AG04449 (cell line): ENCODE results near the gene GLRA1.

Source experiments
- CTCF ChIA-PET: fragments of 350-600 bp; formaldehyde crosslinking; extraction: SDS; loops from one replicate; lab custom pipeline; 2021; ENCODE audit warnings: antibody characterized with exemption; lab: Yijun Ruan, JAX
- POLR2A ChIA-PET: fragments of 400-600, 350-600 bp; formaldehyde crosslinking; extraction: SDS; loops from one replicate; lab custom pipeline; 2020; ENCODE audit warnings: antibody characterized with exemption, inconsistent platforms; lab: Yijun Ruan, JAX
- DNase-seq: peaks from one replicate; pipeline ENCODE4 v3.0.0-alpha.2; 2010; ENCODE audit warnings: low read depth, low spot score
- H3K4me3 ChIP-seq: 2 replicates; pipeline ENCODE4 v1.5.1; 2011; ENCODE audit warnings: low read depth, mild to moderate bottlenecking, control low read depth, low read length
- TF ChIP-seq, protein P1 (sequence below): IDR thresholded peaks from one replicate; pipeline ENCODE4 v1.5.1; 2011; ENCODE audit warnings: mild to moderate bottlenecking, moderate library complexity, low read length, control low read depth, inconsistent platforms; ENCODE audit not compliant: insufficient read depth; ENCODE audit errors: missing control alignments

GLRA1 gene

GRCh38 chr5:151808451-151809169, 116.0 kb downstream of the GLRA1 start:
- TF ChIP-seq, protein P1, sequence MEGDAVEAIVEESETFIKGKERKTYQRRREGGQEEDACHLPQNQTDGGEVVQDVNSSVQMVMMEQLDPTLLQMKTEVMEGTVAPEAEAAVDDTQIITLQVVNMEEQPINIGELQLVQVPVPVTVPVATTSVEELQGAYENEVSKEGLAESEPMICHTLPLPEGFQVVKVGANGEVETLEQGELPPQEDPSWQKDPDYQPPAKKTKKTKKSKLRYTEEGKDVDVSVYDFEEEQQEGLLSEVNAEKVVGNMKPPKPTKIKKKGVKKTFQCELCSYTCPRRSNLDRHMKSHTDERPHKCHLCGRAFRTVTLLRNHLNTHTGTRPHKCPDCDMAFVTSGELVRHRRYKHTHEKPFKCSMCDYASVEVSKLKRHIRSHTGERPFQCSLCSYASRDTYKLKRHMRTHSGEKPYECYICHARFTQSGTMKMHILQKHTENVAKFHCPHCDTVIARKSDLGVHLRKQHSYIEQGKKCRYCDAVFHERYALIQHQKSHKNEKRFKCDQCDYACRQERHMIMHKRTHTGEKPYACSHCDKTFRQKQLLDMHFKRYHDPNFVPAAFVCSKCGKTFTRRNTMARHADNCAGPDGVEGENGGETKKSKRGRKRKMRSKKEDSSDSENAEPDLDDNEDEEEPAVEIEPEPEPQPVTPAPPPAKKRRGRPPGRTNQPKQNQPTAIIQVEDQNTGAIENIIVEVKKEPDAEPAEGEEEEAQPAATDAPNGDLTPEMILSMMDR = no peak
- ChIA-PET POLR2A (no interaction called here), CTCF (no interaction called here)
- H3K4me3 ChIP-seq = no peak overlapping the region
- DNase-seq = no peak

GRCh38 chr5:151805414-151806223, 119.0 kb downstream of the GLRA1 start:
- H3K4me3 ChIP-seq = no peak overlapping the region
- DNase-seq = peak; percentile 45
- POLR2A ChIA-PET = interaction anchor here (1.4 kb wide), 1 partner anchor 34 kb away, joined by 6 read pairs; the partner anchor contains the start of gene G3BP1
- CTCF ChIA-PET = interaction anchor here (0.8 kb wide), 1 partner anchor 18 kb away, joined by 4 read pairs; no protein-coding TSS in a partner anchor
- TF ChIP-seq, protein P1 = no peak

DNA sequence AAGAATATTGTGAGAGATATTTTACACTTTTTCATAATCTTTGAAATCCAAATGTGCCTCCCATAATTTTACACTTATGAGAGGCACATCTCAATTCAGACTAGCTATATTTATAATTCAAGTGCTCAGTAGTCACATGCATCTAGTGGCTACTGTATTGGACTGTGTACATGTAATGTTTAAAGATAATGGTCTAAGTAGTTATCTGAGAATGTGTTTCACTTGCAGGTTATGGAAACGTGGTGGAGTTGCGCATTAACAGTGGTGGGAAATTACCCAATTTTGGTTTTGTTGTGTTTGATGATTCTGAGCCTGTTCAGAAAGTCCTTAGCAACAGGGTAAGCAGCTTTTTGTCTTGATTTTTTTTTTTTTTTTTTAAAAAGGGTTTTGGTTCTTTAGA, 124.1 kb downstream of the GLRA1 start:
- ChIA-PET CTCF (interaction anchor here (1.3 kb wide), 1 partner anchor 342 kb away, joined by 7 read pairs; no protein-coding TSS in a partner anchor), POLR2A (no interaction called here)
- no peak for DNase-seq
- TF ChIP-seq, protein P1 = no peak
- H3K4me3 ChIP-seq = no peak overlapping the region

DNA sequence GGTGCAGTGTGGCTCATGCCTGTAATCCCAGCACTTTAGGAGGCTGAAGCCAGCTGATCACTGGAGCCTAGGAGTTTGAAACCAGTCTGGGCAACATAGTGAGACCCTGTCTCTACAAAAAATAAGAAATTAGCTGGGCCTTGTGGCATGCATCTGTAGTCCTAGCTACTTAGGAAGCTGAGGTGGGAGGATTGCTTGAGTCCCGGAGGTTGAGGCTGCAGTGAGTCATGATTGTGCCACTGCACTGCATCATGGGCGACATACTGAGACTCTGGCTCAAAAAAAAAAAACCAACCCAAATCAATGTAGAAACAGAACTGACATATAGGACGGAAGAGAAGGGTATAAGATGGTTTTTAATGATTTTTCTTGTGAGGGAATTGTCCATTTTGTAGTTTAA, 125.2 kb downstream of the GLRA1 start:
- ChIA-PET POLR2A (no interaction called here), CTCF (interaction anchor here (1.2 to 1.6 kb wide), 3 partner anchors 11 to 344 kb away, joined by 3 to 7 read pairs (median 4); no protein-coding TSS in a partner anchor)
- no peak overlapping the region for H3K4me3 ChIP-seq
- TF ChIP-seq, protein P1 = no peak
- DNase-seq = no peak

GRCh38 chr5:151798674-151799073, 126.0 kb downstream of the GLRA1 start:
- ChIA-PET POLR2A (no interaction called here), CTCF (interaction anchor here (1.2 to 1.6 kb wide), 3 partner anchors 11 to 345 kb away, joined by 3 to 7 read pairs (median 4); no protein-coding TSS in a partner anchor)
- H3K4me3 ChIP-seq = no peak overlapping the region
- TF ChIP-seq, protein P1 = no peak
- DNase-seq = no peak

GRCh38 chr5:151795426-151795825, 129.2 kb downstream of the GLRA1 start:
- DNase-seq = no peak
- H3K4me3 ChIP-seq = no peak overlapping the region
- CTCF ChIA-PET = no interaction called here
- TF ChIP-seq, protein P1 = no peak
- POLR2A ChIA-PET = no interaction called here
